HCT116 (cell line): ENCODE results near the gene COL5A3. TPM values are rescaled to one million over a fixed set of nuclear protein-coding genes. Genes with fewer than 3 reads are reported as not detected.

Source experiments
- ATAC-seq: fragments of 200-7000 bp; cut with Tn5 transposase; 2 replicates; pipeline ENCODE4 v1.9.1; 2020; ENCODE audit warnings: mild to moderate bottlenecking, moderate library complexity
- BruUV-seq: library from RNA; stranded (reverse); fragments of 400-500 nt; replicated peaks from 2 replicates; lab custom pipeline; 2021; lab: Mats Ljungman, UMichigan
- CTCF ChIA-PET: fragments of 300-600 bp; sonication (Branson Sonifier 250); formaldehyde crosslinking; loops from one replicate; lab custom pipeline; 2021; ENCODE audit warnings: antibody characterized with exemption; lab: Charles Lee
- POLR2A ChIA-PET: fragments of 300-600, 350-600 bp; sonication (Branson Sonifier 250); formaldehyde crosslinking; loops from one replicate; lab custom pipeline; 2021; ENCODE audit warnings: antibody characterized with exemption; lab: Charles Lee
- RAD21 ChIA-PET, 2 experiments: fragments of 300-600 bp; sonication (Branson Sonifier 250); formaldehyde crosslinking; loops; one replicate each; lab custom pipeline; 2023; ENCODE audit warnings: low total read pairs in 2 of 2; ENCODE audit not compliant: uncharacterized antibody in 2 of 2, unreplicated experiment in 2 of 2, low non-redundant PET in 1 of 2; lab: Charles Lee
- DNase-seq: peaks from one replicate; pipeline ENCODE4 v3.0.0-alpha.2; 2010; ENCODE audit warnings: low read depth, low spot score
- H2AFZ ChIP-seq: fragments of 200-600 bp; shearing (Covaris generic), sonication (generic); 2 replicates; pipeline ENCODE4 v1.6.1; 2017; ENCODE audit warnings: low read depth, mixed run types, mixed read lengths, antibody characterized with exemption, low read length; ENCODE audit not compliant: poor library complexity, severe bottlenecking
- H3K27ac ChIP-seq: 2 replicates; pipeline ENCODE4 v1.5.1; 2012; ENCODE audit warnings: low read depth, low read length
- H3K27me3 ChIP-seq: fragments of 200-600 bp; sonication (generic); 2 replicates; pipeline ENCODE4 v1.6.1; 2016; ENCODE audit warnings: mixed run types, low read length, mixed read lengths; ENCODE audit not compliant: insufficient read depth
- H3K36me3 ChIP-seq, 2 experiments: fragments of 200-500 bp in 1 of 2; fragments of 200-600 bp in 1 of 2; sonication (Bioruptor generic) in 1 of 2; sonication (generic) in 1 of 2; 2 replicates each; pipeline versions ENCODE4 v1.5.1 to v1.6.1; 2014 to 2016; ENCODE audit warnings: low read length in 2 of 2, inconsistent platforms in 1 of 2, mixed read lengths in 1 of 2, mixed run types in 1 of 2; ENCODE audit not compliant: insufficient read depth in 2 of 2, control insufficient read depth in 1 of 2
- H3K4me1 ChIP-seq, 2 experiments: fragments of 200-600 bp in 1 of 2; sonication (generic) in 1 of 2; 2 replicates each; pipeline versions ENCODE4 v1.5.1 to v1.6.1; 2012 to 2017; ENCODE audit warnings: low read length in 2 of 2, inconsistent platforms in 1 of 2, mild to moderate bottlenecking in 1 of 2, mixed read lengths in 1 of 2, mixed run types in 1 of 2, moderate library complexity in 1 of 2; ENCODE audit not compliant: insufficient read depth in 2 of 2, control insufficient read depth in 1 of 2
- H3K4me2 ChIP-seq: fragments of 200-600 bp; sonication (generic); 2 replicates; pipeline ENCODE4 v1.6.1; 2017; ENCODE audit warnings: mixed run types, low read length, mixed read lengths
- H3K4me3 ChIP-seq, 2 experiments: fragments of 200-600 bp in 1 of 2; sonication (generic) in 1 of 2; replicated peaks in 1 of 2; 2 replicates each; pipeline ENCODE4 v1.5.1; 2011 to 2016; ENCODE audit warnings: low read length in 2 of 2, control low read depth in 1 of 2, low read depth in 1 of 2, mild to moderate bottlenecking in 1 of 2, mixed read lengths in 1 of 2, mixed run types in 1 of 2
- H3K79me2 ChIP-seq: fragments of 200-600 bp; sonication (generic); 2 replicates; pipeline ENCODE4 v1.6.1; 2017; ENCODE audit warnings: mild to moderate bottlenecking, mixed run types, low read length, moderate library complexity, mixed read lengths; ENCODE audit not compliant: insufficient read depth
- H3K9ac ChIP-seq: fragments of 200-600 bp; sonication (generic); 2 replicates; pipeline ENCODE4 v1.6.1; 2016; ENCODE audit warnings: low read length, mixed read lengths
- H3K9me2 ChIP-seq: fragments of 200-600 bp; sonication (generic), shearing (Covaris generic); 2 replicates; pipeline ENCODE4 v1.6.1; 2017; ENCODE audit warnings: mixed run types, mild to moderate bottlenecking, moderate library complexity; ENCODE audit not compliant: insufficient read depth
- H3K9me3 ChIP-seq, 2 experiments: fragments of 200-500 bp in 1 of 2; fragments of 200-600 bp in 1 of 2; sonication (Bioruptor generic) in 1 of 2; sonication (generic) in 1 of 2; 2 replicates each; pipeline ENCODE4 v1.6.1; 2014 to 2017; ENCODE audit warnings: low read length in 2 of 2, mixed read lengths in 2 of 2, inconsistent platforms in 1 of 2, low read depth in 1 of 2, mild to moderate bottlenecking in 1 of 2, mixed run types in 1 of 2, moderate library complexity in 1 of 2; ENCODE audit not compliant: control insufficient read depth in 1 of 2, insufficient read depth in 1 of 2
- H4K20me1 ChIP-seq: fragments of 200-600 bp; sonication (generic), shearing (Covaris generic); 2 replicates; pipeline ENCODE4 v1.6.1; 2017; ENCODE audit warnings: mixed run types, mild to moderate bottlenecking, moderate library complexity; ENCODE audit not compliant: insufficient read depth
- ATF3 ChIP-seq: IDR thresholded peaks from 2 replicates; pipeline ENCODE4 v1.6.1; 2012
- CBX3 ChIP-seq: IDR thresholded peaks from 2 replicates; pipeline ENCODE4 v1.6.1; 2012; ENCODE audit warnings: low read depth
- EGR1 ChIP-seq: IDR thresholded peaks from 2 replicates; pipeline ENCODE4 v1.6.1; 2012; ENCODE audit warnings: low read depth
- EZH2 ChIP-seq: fragments of 200-600 bp; sonication (generic); IDR thresholded peaks from 2 replicates; pipeline ENCODE4 v1.6.1; 2017; ENCODE audit warnings: antibody characterized with exemption, mixed run types
- EZH2phosphoT487 ChIP-seq: fragments of 200-600 bp; IDR thresholded peaks from 2 replicates; pipeline ENCODE4 v1.6.1; 2018; ENCODE audit warnings: antibody characterized with exemption, borderline replicate concordance
- FOSL1 ChIP-seq: IDR thresholded peaks from 2 replicates; pipeline ENCODE4 v1.6.1; 2012; ENCODE audit warnings: low read depth
- JUND ChIP-seq: IDR thresholded peaks from 2 replicates; pipeline ENCODE4 v1.6.1; 2012
- MAX ChIP-seq: IDR thresholded peaks from 2 replicates; pipeline ENCODE4 v1.6.1; 2012
- POLR2AphosphoS5 ChIP-seq: IDR thresholded peaks from 2 replicates; pipeline ENCODE4 v1.6.1; 2011; ENCODE audit warnings: mild to moderate bottlenecking, low read depth, low read length, moderate library complexity
- RAD21 ChIP-seq: IDR thresholded peaks from 2 replicates; pipeline ENCODE4 v1.6.1; 2012; ENCODE audit warnings: low read depth, mild to moderate bottlenecking
- SIN3A ChIP-seq: IDR thresholded peaks from 2 replicates; pipeline ENCODE4 v1.6.1; 2012; ENCODE audit warnings: low read depth
- SRF ChIP-seq: IDR thresholded peaks from 2 replicates; pipeline ENCODE4 v1.6.1; 2012; ENCODE audit warnings: low read depth
- TCF7L2 ChIP-seq: IDR thresholded peaks from 2 replicates; pipeline ENCODE4 v1.7.0; 2011; ENCODE audit warnings: borderline replicate concordance, inconsistent platforms; ENCODE audit not compliant: insufficient read depth, insufficient read length; ENCODE audit errors: extremely low read depth
- YY1 ChIP-seq: IDR thresholded peaks from 2 replicates; pipeline ENCODE4 v1.6.1; 2011; ENCODE audit warnings: low read length, low read depth, moderate library complexity, mild to moderate bottlenecking; ENCODE audit not compliant: insufficient replicate concordance; ENCODE audit errors: extremely low read depth
- ZFX ChIP-seq: fragments of 450-650 bp; IDR thresholded peaks from 2 replicates; pipeline ENCODE4 v1.6.1; 2017
- ZNF274 ChIP-seq: fragments of 200-500 bp; sonication (Bioruptor generic); IDR thresholded peaks from 2 replicates; pipeline ENCODE4 v1.6.1; 2014; ENCODE audit warnings: mild to moderate bottlenecking, low read depth, low read length, inconsistent platforms
- intact Hi-C: fragments of 100-400 bp; cut with micrococcal nuclease; formaldehyde crosslinking; loops from 2 replicates; pipeline ENCODE4 v1.10.0; 2022
- total RNA-seq: library from RNA; stranded (reverse); gene quantifications from one replicate; pipeline ENCODE4 v1.2.1, GENCODE V29; 2021; ENCODE audit not compliant: unreplicated experiment

COL5A3 gene
- total RNA-seq, 1 experiment from 2014 or later: 0.15 TPM

DNA sequence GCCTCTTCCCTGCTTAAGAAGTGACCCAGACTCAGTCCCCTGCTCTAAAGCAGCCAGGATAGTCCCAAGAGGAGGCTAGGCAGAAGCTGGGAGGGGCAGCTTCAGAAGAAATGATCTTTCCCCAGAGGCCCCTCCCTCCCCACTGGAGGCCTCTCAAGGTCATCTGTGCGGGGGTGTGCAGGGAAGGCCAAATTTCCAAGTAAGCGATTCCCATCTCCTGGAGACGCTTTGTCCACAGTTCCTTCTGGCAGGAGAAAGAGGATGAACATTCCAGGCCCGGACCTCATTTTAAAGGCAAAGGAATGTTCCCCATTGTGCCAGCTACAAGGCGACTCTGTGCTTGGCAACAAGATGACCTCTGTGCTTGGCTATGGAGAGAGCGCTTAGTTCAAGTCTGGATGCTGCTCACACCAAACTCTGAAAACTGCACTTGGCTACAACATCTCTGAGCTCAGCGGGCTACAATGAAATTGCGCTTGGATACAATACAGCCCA is 23.5 kb downstream of the COL5A3 start:
- Histone ChIP-seq H3K9ac (no peak overlapping the region), H3K9me3 (no peaks in the 10 kb centered on the region), H4K20me1 (no peaks in the 10 kb centered on the region), H3K4me1 (peaks cover 0 to 4% of the 10 kb centered on the region in 2 experiments; a peak in 1 of 4 replicates), H3K27me3 (no peaks in the 10 kb centered on the region), H3K27ac (no peak overlapping the region), H3K79me2 (no peaks in the 10 kb centered on the region), H3K9me2 (no peaks in the 10 kb centered on the region), H2AFZ (no peak overlapping the region), H3K36me3 (no peaks in the 10 kb centered on the region), H3K4me2 (no peak overlapping the region), H3K4me3 (no peak overlapping the region)
- intact Hi-C loops: no loop called here
- POLR2A ChIA-PET: interaction anchor here (0.6 kb wide), 1 partner anchor 51 kb away, joined by 3 read pairs; the partner anchor contains the start of gene OLFM2
- no peak for DNase-seq
- BruUV-seq: no TSS peak
- CTCF ChIA-PET: interaction anchor here (1.5 to 1.7 kb wide), 2 partner anchors 14 to 56 kb away, joined by 3 to 7 read pairs; no protein-coding TSS in a partner anchor
- TF ChIP-seq TCF7L2 (no peak), EGR1 (no peak), RAD21 (no peak), CBX3 (no peak), MAX (no peak)
- RAD21 ChIA-PET: interaction anchor here in 1 of 2 experiments (0.6 kb wide), 1 partner anchor 252 kb away, joined by 3 read pairs; no protein-coding TSS in a partner anchor
- no peak for ATAC-seq

DNA sequence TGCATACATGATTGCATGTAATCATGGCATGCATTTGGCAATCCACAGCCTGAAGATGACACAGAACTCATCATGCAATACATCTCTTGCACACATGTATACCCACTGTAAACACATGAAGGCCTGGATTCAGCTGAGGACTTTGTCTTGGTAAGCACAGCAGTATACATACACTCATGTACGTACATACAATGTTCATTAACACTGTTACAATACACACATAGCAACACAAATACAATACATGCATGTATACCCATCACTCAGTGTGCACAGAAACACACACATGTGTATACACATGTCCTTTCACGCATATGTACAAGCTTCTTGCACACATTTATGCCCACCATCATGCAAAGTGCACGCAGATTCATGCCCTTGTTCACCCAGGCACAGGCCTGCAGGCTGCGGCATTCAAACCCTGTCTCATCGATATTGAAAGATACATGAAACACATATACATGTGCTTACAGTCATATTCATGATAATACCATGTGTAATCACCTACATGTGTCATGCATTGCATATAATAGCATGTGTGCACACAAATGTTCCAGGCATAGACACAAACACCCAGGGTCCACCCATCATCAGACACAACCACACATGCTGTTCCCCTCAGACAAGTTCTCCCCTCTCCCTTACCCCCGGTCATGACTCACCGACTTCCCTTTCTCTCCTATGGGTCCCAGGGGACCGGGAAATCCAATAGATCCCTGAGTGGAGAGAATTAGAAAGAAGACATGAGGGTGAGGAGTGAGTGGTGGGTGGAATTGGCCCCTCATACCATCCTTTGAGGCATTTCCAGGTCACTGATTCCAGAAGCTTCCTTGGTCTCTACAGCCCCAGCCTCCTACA is 28.7 kb downstream of the COL5A3 start:
- Histone ChIP-seq H3K27ac (no peak overlapping the region), H3K9me3 (no peaks in the 10 kb centered on the region), H3K9me2 (no peaks in the 10 kb centered on the region), H2AFZ (no peak overlapping the region), H3K4me1 (no peaks in the 10 kb centered on the region), H3K79me2 (no peaks in the 10 kb centered on the region), H4K20me1 (no peaks in the 10 kb centered on the region), H3K4me3 (no peak overlapping the region), H3K9ac (no peak overlapping the region), H3K27me3 (no peaks in the 10 kb centered on the region), H3K4me2 (no peak overlapping the region), H3K36me3 (no peaks in the 10 kb centered on the region)
- DNase-seq: no peak
- ATAC-seq: no peak
- ChIA-PET CTCF (interaction anchor here (1.1 kb wide), 1 partner anchor 19 kb away, joined by 3 read pairs; no protein-coding TSS in a partner anchor), POLR2A (no interaction called here), RAD21 (interaction anchor here in 1 of 2 experiments (1.3 kb wide), 1 partner anchor 20 kb away, joined by 4 read pairs; no protein-coding TSS in a partner anchor)
- no TSS peak for BruUV-seq
- TF ChIP-seq TCF7L2 (no peak), EZH2phosphoT487 (no peak), ZFX (no peak), EZH2 (no peak), ATF3 (no peak), YY1 (no peak), SRF (no peak), FOSL1 (no peak), SIN3A (no peak), ZNF274 (no peak), JUND (no peak), POLR2AphosphoS5 (no peak)
- intact Hi-C loops: no loop called here
